IMR-90 (cell line): Measurements from ENCODE around the gene PCDHB11. TPM values are rescaled to one million over a fixed set of nuclear protein-coding genes. Genes with fewer than 3 reads are reported as not detected.

Source experiments
- ATAC-seq: fragments of 200-7000 bp; cut with Tn5 transposase; 2 replicates; pipeline ENCODE4 v1.9.1; 2020; ENCODE audit warnings: low read depth, mild to moderate bottlenecking, moderate library complexity
- BruUV-seq: library from RNA; stranded (reverse); fragments of 400-500 nt; replicated peaks from 2 replicates; lab custom pipeline; 2021; lab: Mats Ljungman, UMichigan
- CTCF ChIA-PET: fragments of 300-600 bp; formaldehyde crosslinking; extraction: SDS; loops from one replicate; lab custom pipeline; 2021; ENCODE audit warnings: antibody characterized with exemption; lab: Yijun Ruan, JAX
- POLR2A ChIA-PET: fragments of 300-600 bp; sonication (Branson Sonifier 250); formaldehyde crosslinking; loops from one replicate; lab custom pipeline; 2022; ENCODE audit warnings: antibody characterized with exemption; ENCODE audit not compliant: unreplicated experiment; lab: Charles Lee
- DNase-seq: peaks from one replicate; pipeline ENCODE4 v3.0.0; 2013
- H2AFZ ChIP-seq: replicated peaks from 2 replicates; pipeline ENCODE3; 2013; ENCODE audit warnings: low read length, mild to moderate bottlenecking; ENCODE audit not compliant: poor library complexity
- H2AK5ac ChIP-seq: 2 replicates; pipeline ENCODE4 v1.6.1; 2013; ENCODE audit warnings: low read depth, low read length, inconsistent platforms
- H2AK9ac ChIP-seq: replicated peaks from 2 replicates; pipeline ENCODE3; 2013; ENCODE audit warnings: mild to moderate bottlenecking, low read depth, low read length, moderate library complexity; ENCODE audit not compliant: poor library complexity
- H2BK120ac ChIP-seq: 2 replicates; pipeline ENCODE4 v1.6.1; 2013; ENCODE audit warnings: low read depth, low read length, inconsistent platforms
- H2BK15ac ChIP-seq: 3 replicates; pipeline ENCODE4 v1.6.1; 2013; ENCODE audit warnings: low read depth, low read length, inconsistent platforms
- H2BK20ac ChIP-seq: 2 replicates; pipeline ENCODE4 v1.6.1; 2013; ENCODE audit warnings: low read depth, mild to moderate bottlenecking, inconsistent platforms, low read length, moderate library complexity
- H2BK5ac ChIP-seq: 2 replicates; pipeline ENCODE4 v1.6.1; 2013; ENCODE audit warnings: mild to moderate bottlenecking, low read depth, low read length, inconsistent platforms; ENCODE audit not compliant: poor library complexity, severe bottlenecking
- H3K14ac ChIP-seq: replicated peaks from 2 replicates; pipeline ENCODE4 v1.6.1; 2013; ENCODE audit warnings: low read depth, low read length, inconsistent platforms
- H3K18ac ChIP-seq: 2 replicates; pipeline ENCODE4 v1.6.1; 2013; ENCODE audit warnings: low read depth, low read length, control low read depth
- H3K23ac ChIP-seq: 2 replicates; pipeline ENCODE4 v1.6.1; 2013; ENCODE audit warnings: low read depth, low read length, inconsistent platforms
- H3K27ac ChIP-seq: 2 replicates; pipeline ENCODE4 v1.5.1; 2013; ENCODE audit warnings: mild to moderate bottlenecking, control low read depth, low read length; ENCODE audit not compliant: insufficient read depth
- H3K27me3 ChIP-seq: 2 replicates; pipeline ENCODE4 v1.6.1; 2013; ENCODE audit warnings: low read length; ENCODE audit not compliant: control insufficient read depth, insufficient read depth
- H3K36me3 ChIP-seq: 2 replicates; pipeline ENCODE4 v1.6.1; 2013; ENCODE audit warnings: low read length, mixed read lengths; ENCODE audit not compliant: control insufficient read depth, insufficient read depth
- H3K4ac ChIP-seq: 2 replicates; pipeline ENCODE4 v1.6.1; 2013; ENCODE audit warnings: low read depth, low read length, inconsistent platforms
- H3K4me1 ChIP-seq: 2 replicates; pipeline ENCODE4 v1.6.1; 2013; ENCODE audit warnings: low read length, mixed read lengths; ENCODE audit not compliant: control insufficient read depth, insufficient read depth
- H3K4me2 ChIP-seq: 2 replicates; pipeline ENCODE4 v1.6.1; 2013; ENCODE audit warnings: low read depth, mild to moderate bottlenecking, control low read depth, low read length, moderate library complexity
- H3K4me3 ChIP-seq: 2 replicates; pipeline ENCODE4 v1.5.1; 2013; ENCODE audit warnings: low read depth, mild to moderate bottlenecking, control low read depth, low read length, moderate library complexity; ENCODE audit not compliant: insufficient read depth
- H3K56ac ChIP-seq: 2 replicates; pipeline ENCODE4 v1.6.1; 2013; ENCODE audit warnings: low read length, inconsistent platforms; ENCODE audit not compliant: insufficient read depth; ENCODE audit errors: extremely low read depth
- H3K79me1 ChIP-seq, 2 experiments: 2 replicates each; pipeline ENCODE4 v1.6.1; 2013; ENCODE audit warnings: low read length in 2 of 2, inconsistent platforms in 1 of 2, low read depth in 1 of 2
- H3K9ac ChIP-seq: 2 replicates; pipeline ENCODE4 v1.6.1; 2013; ENCODE audit warnings: low read depth, low read length, control low read depth
- H3K9me1 ChIP-seq: 2 replicates; pipeline ENCODE4 v1.6.1; 2013; ENCODE audit warnings: low read length, inconsistent platforms; ENCODE audit not compliant: insufficient read depth
- H3K9me3 ChIP-seq: 2 replicates; pipeline ENCODE4 v1.6.1; 2013; ENCODE audit warnings: low read length; ENCODE audit not compliant: control insufficient read depth, insufficient read depth
- H4K20me1 ChIP-seq: 2 replicates; pipeline ENCODE4 v1.6.1; 2013; ENCODE audit warnings: low read length, inconsistent platforms; ENCODE audit not compliant: insufficient read depth
- H4K5ac ChIP-seq: 2 replicates; pipeline ENCODE4 v1.6.1; 2013; ENCODE audit warnings: mild to moderate bottlenecking, low read depth, low read length, control low read depth
- H4K8ac ChIP-seq, 2 experiments: 2 replicates each; pipeline ENCODE4 v1.6.1; 2013; ENCODE audit warnings: low read depth in 2 of 2, low read length in 2 of 2, control low read depth in 1 of 2, inconsistent platforms in 1 of 2
- H4K91ac ChIP-seq: 2 replicates; pipeline ENCODE4 v1.6.1; 2013; ENCODE audit warnings: low read depth, low read length, inconsistent platforms; ENCODE audit not compliant: insufficient read depth
- BHLHE40 ChIP-seq: fragments of 150-350 bp; IDR thresholded peaks from 2 replicates; pipeline ENCODE4 v1.6.1; 2016; ENCODE audit warnings: mild to moderate bottlenecking, low read depth, low read length
- CEBPB ChIP-seq: IDR thresholded peaks from 2 replicates; pipeline ENCODE4 v1.6.1; 2012; ENCODE audit warnings: low read depth, low read length, improper control_type of control experiment
- CHD1 ChIP-seq: IDR thresholded peaks from 2 replicates; pipeline ENCODE4 v1.6.1; 2012; ENCODE audit warnings: low read depth, low read length, improper control_type of control experiment
- FOS ChIP-seq: fragments of 150-350 bp; IDR thresholded peaks from 2 replicates; pipeline ENCODE4 v1.6.1; 2016; ENCODE audit warnings: low read depth, low read length
- MAFK ChIP-seq: IDR thresholded peaks from 2 replicates; pipeline ENCODE4 v1.6.1; 2012; ENCODE audit warnings: low read depth, low read length, improper control_type of control experiment
- MAZ ChIP-seq: IDR thresholded peaks from 2 replicates; pipeline ENCODE4 v1.6.1; 2012; ENCODE audit warnings: low read depth, mild to moderate bottlenecking, low read length, improper control_type of control experiment, moderate library complexity, borderline replicate concordance
- MXI1 ChIP-seq: IDR thresholded peaks from 2 replicates; pipeline ENCODE4 v1.6.1; 2012; ENCODE audit warnings: low read depth, mild to moderate bottlenecking, low read length, moderate library complexity, borderline replicate concordance
- NFE2L2 ChIP-seq: fragments of 150-350 bp; IDR thresholded peaks from 2 replicates; pipeline ENCODE4 v1.6.1; 2016; ENCODE audit warnings: low read depth, mild to moderate bottlenecking, low read length
- POLR2A ChIP-seq: IDR thresholded peaks from 2 replicates; pipeline ENCODE4 v1.6.1; 2012; ENCODE audit warnings: mild to moderate bottlenecking, low read depth, low read length
- RAD21 ChIP-seq: IDR thresholded peaks from 2 replicates; pipeline ENCODE4 v1.6.1; 2012; ENCODE audit warnings: low read length, improper control_type of control experiment
- RCOR1 ChIP-seq: IDR thresholded peaks from 2 replicates; pipeline ENCODE4 v1.6.1; 2012; ENCODE audit warnings: mild to moderate bottlenecking, low read length, improper control_type of control experiment; ENCODE audit not compliant: insufficient replicate concordance
- RFX5 ChIP-seq: IDR thresholded peaks from 2 replicates; pipeline ENCODE4 v1.8.0; 2012; ENCODE audit warnings: low read depth, mild to moderate bottlenecking, low read length, moderate library complexity
- SMC3 ChIP-seq: fragments of 150-350 bp; IDR thresholded peaks from 2 replicates; pipeline ENCODE4 v1.6.1; 2016; ENCODE audit warnings: low read depth, mild to moderate bottlenecking, antibody characterized with exemption, low read length, moderate library complexity
- WGBS, 2 experiments: methylation state at CpG; one replicate each; pipeline versions ENCODE4 v1.1.5 to v1.1.7; 2013; ENCODE audit warnings: missing lambda C conversion rate in 2 of 2; ENCODE audit not compliant: insufficient read length in 1 of 2; ENCODE audit errors: extremely low coverage in 2 of 2; 5-methylcytosine and 5-hydroxymethylcytosine counted together
- dilution Hi-C: fragments of 300-500 bp; cut with HindIII; formaldehyde crosslinking; loops from one replicate; pipeline ENCODE4 v1.14.3; 2018; ENCODE audit warnings: low sequenced_read_pairs; ENCODE audit not compliant: unreplicated experiment
- in situ Hi-C: fragments of 300-500 bp; cut with MboI; formaldehyde crosslinking; loops from 3 replicates; pipeline ENCODE4 v1.14.3; 2019; ENCODE audit warnings: low sequenced_read_pairs, inconsistent platforms, mixed read lengths
- intact Hi-C: fragments of 100-400 bp; cut with micrococcal nuclease; formaldehyde crosslinking; loops from 2 replicates; pipeline ENCODE4 v1.10.0; 2022
- polyA plus RNA-seq, 3 experiments: library from polyadenylated mRNA; depleted of rRNA; stranded (reverse); fragments of >200 nt; gene quantifications; 2 replicates each; pipeline ENCODE4 v1.2.3, GENCODE V29; 2012; ENCODE audit warnings: low replicate concordance in 1 of 3
- total RNA-seq: library from RNA; depleted of rRNA; stranded (reverse); fragments of >200 nt; gene quantifications from 2 replicates; pipeline ENCODE4 v1.2.3, GENCODE V29; 2012
- TF ChIP-seq, protein P1 (sequence below): conservative IDR thresholded peaks from 2 replicates; pipeline ENCODE4 v1.5.1; 2012; ENCODE audit warnings: mild to moderate bottlenecking, low read depth, low read length, improper control_type of control experiment
- TF ChIP-seq, protein P2 (sequence below): fragments of 150-350 bp; IDR thresholded peaks from 2 replicates; pipeline ENCODE4 v1.6.1; 2016; ENCODE audit warnings: low read depth, mild to moderate bottlenecking, low read length, moderate library complexity, borderline replicate concordance
- TF ChIP-seq, protein P3 (sequence below): fragments of 150-350 bp; IDR thresholded peaks from 2 replicates; pipeline ENCODE4 v1.6.1; 2017; ENCODE audit warnings: mild to moderate bottlenecking, antibody characterized with exemption, low read length, low read depth

The PCDHB11 gene
- total and polyA plus RNA-seq, 2 of the 4 experiments (the other 2 are of a cell fraction) = under 0.01 to 0.05 TPM

DNA sequence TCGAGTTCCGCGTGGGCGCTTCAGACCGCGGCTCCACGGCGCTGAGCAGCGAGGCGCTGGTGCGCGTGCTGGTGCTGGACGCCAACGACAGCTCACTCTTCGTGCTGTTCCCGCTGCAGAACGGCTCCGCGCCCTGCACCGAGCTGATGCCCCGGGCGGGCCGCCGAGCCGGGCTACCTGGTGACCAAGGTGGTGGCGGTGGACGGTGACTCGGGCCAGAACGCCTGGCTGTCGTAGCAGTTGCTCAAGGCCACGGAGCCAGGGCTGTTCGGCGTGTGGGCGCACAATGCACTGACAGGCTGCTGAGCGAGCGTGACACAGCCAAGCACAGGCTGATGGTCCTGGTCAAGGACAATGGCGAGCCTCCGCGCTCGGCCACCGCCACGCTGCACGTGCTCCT lies 42.1 kb downstream of the PCDHB11 start:
- Histone ChIP-seq H3K36me3 (no peaks in the 10 kb centered on the region), H3K9ac (no peak overlapping the region), H3K27me3 (no peaks in the 10 kb centered on the region), H3K14ac (no peak overlapping the region), H2BK120ac (no peak overlapping the region), H3K4ac (no peak overlapping the region), H3K9me1 (no peaks in the 10 kb centered on the region), H4K8ac (no peak overlapping the region), H3K4me2 (no peak overlapping the region), H3K56ac (no peak overlapping the region), H3K9me3 (peaks cover 39% of the 10 kb centered on the region), H3K79me1 (no peaks in the 10 kb centered on the region), H3K18ac (no peak overlapping the region), H2AK9ac (no peak overlapping the region), H2BK20ac (no peak overlapping the region), H2BK15ac (no peak overlapping the region), H3K27ac (no peak overlapping the region), H3K4me3 (no peak overlapping the region), H2BK5ac (no peak overlapping the region), H4K20me1 (no peaks in the 10 kb centered on the region), H2AK5ac (no peak overlapping the region), H2AFZ (no peak overlapping the region), H4K91ac (no peak overlapping the region), H3K23ac (no peak overlapping the region), H3K4me1 (no peaks in the 10 kb centered on the region), H4K5ac (no peak overlapping the region)
- intact Hi-C loops (no loop called here), dilution Hi-C loops (no loop called here), in situ Hi-C loops (no loop called here)
- BruUV-seq = no TSS peak
- no peak for ATAC-seq
- ChIA-PET CTCF (no interaction called here), POLR2A (no interaction called here)
- 15% methylated on average over 12 of the region's 43 CpGs; no CpG with 5 or more reads in 1 of the 2 experiments for WGBS, 2 experiments
- TF ChIP-seq RCOR1 (no peak), RAD21 (no peak), SMC3 (no peak), BHLHE40 (no peak), CHD1 (no peak), RFX5 (no peak), CEBPB (no peak), MXI1 (no peak), MAFK (no peak), POLR2A (no peak), FOS (no peak), MAZ (no peak), NFE2L2 (no peak)
- TF ChIP-seq, protein P1, sequence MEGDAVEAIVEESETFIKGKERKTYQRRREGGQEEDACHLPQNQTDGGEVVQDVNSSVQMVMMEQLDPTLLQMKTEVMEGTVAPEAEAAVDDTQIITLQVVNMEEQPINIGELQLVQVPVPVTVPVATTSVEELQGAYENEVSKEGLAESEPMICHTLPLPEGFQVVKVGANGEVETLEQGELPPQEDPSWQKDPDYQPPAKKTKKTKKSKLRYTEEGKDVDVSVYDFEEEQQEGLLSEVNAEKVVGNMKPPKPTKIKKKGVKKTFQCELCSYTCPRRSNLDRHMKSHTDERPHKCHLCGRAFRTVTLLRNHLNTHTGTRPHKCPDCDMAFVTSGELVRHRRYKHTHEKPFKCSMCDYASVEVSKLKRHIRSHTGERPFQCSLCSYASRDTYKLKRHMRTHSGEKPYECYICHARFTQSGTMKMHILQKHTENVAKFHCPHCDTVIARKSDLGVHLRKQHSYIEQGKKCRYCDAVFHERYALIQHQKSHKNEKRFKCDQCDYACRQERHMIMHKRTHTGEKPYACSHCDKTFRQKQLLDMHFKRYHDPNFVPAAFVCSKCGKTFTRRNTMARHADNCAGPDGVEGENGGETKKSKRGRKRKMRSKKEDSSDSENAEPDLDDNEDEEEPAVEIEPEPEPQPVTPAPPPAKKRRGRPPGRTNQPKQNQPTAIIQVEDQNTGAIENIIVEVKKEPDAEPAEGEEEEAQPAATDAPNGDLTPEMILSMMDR = no peak
- TF ChIP-seq, protein P2, sequence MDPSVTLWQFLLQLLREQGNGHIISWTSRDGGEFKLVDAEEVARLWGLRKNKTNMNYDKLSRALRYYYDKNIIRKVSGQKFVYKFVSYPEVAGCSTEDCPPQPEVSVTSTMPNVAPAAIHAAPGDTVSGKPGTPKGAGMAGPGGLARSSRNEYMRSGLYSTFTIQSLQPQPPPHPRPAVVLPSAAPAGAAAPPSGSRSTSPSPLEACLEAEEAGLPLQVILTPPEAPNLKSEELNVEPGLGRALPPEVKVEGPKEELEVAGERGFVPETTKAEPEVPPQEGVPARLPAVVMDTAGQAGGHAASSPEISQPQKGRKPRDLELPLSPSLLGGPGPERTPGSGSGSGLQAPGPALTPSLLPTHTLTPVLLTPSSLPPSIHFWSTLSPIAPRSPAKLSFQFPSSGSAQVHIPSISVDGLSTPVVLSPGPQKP = no peak
- TF ChIP-seq, protein P3, sequence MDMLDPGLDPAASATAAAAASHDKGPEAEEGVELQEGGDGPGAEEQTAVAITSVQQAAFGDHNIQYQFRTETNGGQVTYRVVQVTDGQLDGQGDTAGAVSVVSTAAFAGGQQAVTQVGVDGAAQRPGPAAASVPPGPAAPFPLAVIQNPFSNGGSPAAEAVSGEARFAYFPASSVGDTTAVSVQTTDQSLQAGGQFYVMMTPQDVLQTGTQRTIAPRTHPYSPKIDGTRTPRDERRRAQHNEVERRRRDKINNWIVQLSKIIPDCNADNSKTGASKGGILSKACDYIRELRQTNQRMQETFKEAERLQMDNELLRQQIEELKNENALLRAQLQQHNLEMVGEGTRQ = no peak
- no peak for DNase-seq
